IMR-90 (cell line): Measurements from ENCODE around the gene PLEK. TPM values are rescaled to one million over a fixed set of nuclear protein-coding genes. Genes with fewer than 3 reads are reported as not detected.

Experiments used
- ATAC-seq: fragments of 200-7000 bp; cut with Tn5 transposase; 2 replicates; pipeline ENCODE4 v1.9.1; 2020; ENCODE audit warnings: low read depth, mild to moderate bottlenecking, moderate library complexity
- BruUV-seq: library from RNA; stranded (reverse); fragments of 400-500 nt; replicated peaks from 2 replicates; lab custom pipeline; 2021; lab: Mats Ljungman, UMichigan
- CTCF ChIA-PET: fragments of 300-600 bp; formaldehyde crosslinking; extraction: SDS; loops from one replicate; lab custom pipeline; 2021; ENCODE audit warnings: antibody characterized with exemption; lab: Yijun Ruan, JAX
- POLR2A ChIA-PET: fragments of 300-600 bp; sonication (Branson Sonifier 250); formaldehyde crosslinking; loops from one replicate; lab custom pipeline; 2022; ENCODE audit warnings: antibody characterized with exemption; ENCODE audit not compliant: unreplicated experiment; lab: Charles Lee
- DNase-seq: peaks from one replicate; pipeline ENCODE4 v3.0.0; 2013
- H2AFZ ChIP-seq: replicated peaks from 2 replicates; pipeline ENCODE3; 2013; ENCODE audit warnings: low read length, mild to moderate bottlenecking; ENCODE audit not compliant: poor library complexity
- H2AK5ac ChIP-seq: 2 replicates; pipeline ENCODE4 v1.6.1; 2013; ENCODE audit warnings: low read depth, low read length, inconsistent platforms
- H2AK9ac ChIP-seq: replicated peaks from 2 replicates; pipeline ENCODE3; 2013; ENCODE audit warnings: mild to moderate bottlenecking, low read depth, low read length, moderate library complexity; ENCODE audit not compliant: poor library complexity
- H2BK120ac ChIP-seq: 2 replicates; pipeline ENCODE4 v1.6.1; 2013; ENCODE audit warnings: low read depth, low read length, inconsistent platforms
- H2BK15ac ChIP-seq: 3 replicates; pipeline ENCODE4 v1.6.1; 2013; ENCODE audit warnings: low read depth, low read length, inconsistent platforms
- H2BK20ac ChIP-seq: 2 replicates; pipeline ENCODE4 v1.6.1; 2013; ENCODE audit warnings: low read depth, mild to moderate bottlenecking, inconsistent platforms, low read length, moderate library complexity
- H2BK5ac ChIP-seq: 2 replicates; pipeline ENCODE4 v1.6.1; 2013; ENCODE audit warnings: mild to moderate bottlenecking, low read depth, low read length, inconsistent platforms; ENCODE audit not compliant: poor library complexity, severe bottlenecking
- H3K14ac ChIP-seq: replicated peaks from 2 replicates; pipeline ENCODE4 v1.6.1; 2013; ENCODE audit warnings: low read depth, low read length, inconsistent platforms
- H3K18ac ChIP-seq: 2 replicates; pipeline ENCODE4 v1.6.1; 2013; ENCODE audit warnings: low read depth, low read length, control low read depth
- H3K23ac ChIP-seq: 2 replicates; pipeline ENCODE4 v1.6.1; 2013; ENCODE audit warnings: low read depth, low read length, inconsistent platforms
- H3K27ac ChIP-seq: 2 replicates; pipeline ENCODE4 v1.5.1; 2013; ENCODE audit warnings: mild to moderate bottlenecking, control low read depth, low read length; ENCODE audit not compliant: insufficient read depth
- H3K27me3 ChIP-seq: 2 replicates; pipeline ENCODE4 v1.6.1; 2013; ENCODE audit warnings: low read length; ENCODE audit not compliant: control insufficient read depth, insufficient read depth
- H3K36me3 ChIP-seq: 2 replicates; pipeline ENCODE4 v1.6.1; 2013; ENCODE audit warnings: low read length, mixed read lengths; ENCODE audit not compliant: control insufficient read depth, insufficient read depth
- H3K4ac ChIP-seq: 2 replicates; pipeline ENCODE4 v1.6.1; 2013; ENCODE audit warnings: low read depth, low read length, inconsistent platforms
- H3K4me1 ChIP-seq: 2 replicates; pipeline ENCODE4 v1.6.1; 2013; ENCODE audit warnings: low read length, mixed read lengths; ENCODE audit not compliant: control insufficient read depth, insufficient read depth
- H3K4me2 ChIP-seq: 2 replicates; pipeline ENCODE4 v1.6.1; 2013; ENCODE audit warnings: low read depth, mild to moderate bottlenecking, control low read depth, low read length, moderate library complexity
- H3K4me3 ChIP-seq: 2 replicates; pipeline ENCODE4 v1.5.1; 2013; ENCODE audit warnings: low read depth, mild to moderate bottlenecking, control low read depth, low read length, moderate library complexity; ENCODE audit not compliant: insufficient read depth
- H3K56ac ChIP-seq: 2 replicates; pipeline ENCODE4 v1.6.1; 2013; ENCODE audit warnings: low read length, inconsistent platforms; ENCODE audit not compliant: insufficient read depth; ENCODE audit errors: extremely low read depth
- H3K79me1 ChIP-seq, 2 experiments: 2 replicates each; pipeline ENCODE4 v1.6.1; 2013; ENCODE audit warnings: low read length in 2 of 2, inconsistent platforms in 1 of 2, low read depth in 1 of 2
- H3K9ac ChIP-seq: 2 replicates; pipeline ENCODE4 v1.6.1; 2013; ENCODE audit warnings: low read depth, low read length, control low read depth
- H3K9me1 ChIP-seq: 2 replicates; pipeline ENCODE4 v1.6.1; 2013; ENCODE audit warnings: low read length, inconsistent platforms; ENCODE audit not compliant: insufficient read depth
- H3K9me3 ChIP-seq: 2 replicates; pipeline ENCODE4 v1.6.1; 2013; ENCODE audit warnings: low read length; ENCODE audit not compliant: control insufficient read depth, insufficient read depth
- H4K20me1 ChIP-seq: 2 replicates; pipeline ENCODE4 v1.6.1; 2013; ENCODE audit warnings: low read length, inconsistent platforms; ENCODE audit not compliant: insufficient read depth
- H4K5ac ChIP-seq: 2 replicates; pipeline ENCODE4 v1.6.1; 2013; ENCODE audit warnings: mild to moderate bottlenecking, low read depth, low read length, control low read depth
- H4K8ac ChIP-seq, 2 experiments: 2 replicates each; pipeline ENCODE4 v1.6.1; 2013; ENCODE audit warnings: low read depth in 2 of 2, low read length in 2 of 2, control low read depth in 1 of 2, inconsistent platforms in 1 of 2
- H4K91ac ChIP-seq: 2 replicates; pipeline ENCODE4 v1.6.1; 2013; ENCODE audit warnings: low read depth, low read length, inconsistent platforms; ENCODE audit not compliant: insufficient read depth
- MXI1 ChIP-seq: IDR thresholded peaks from 2 replicates; pipeline ENCODE4 v1.6.1; 2012; ENCODE audit warnings: low read depth, mild to moderate bottlenecking, low read length, moderate library complexity, borderline replicate concordance
- NFE2L2 ChIP-seq: fragments of 150-350 bp; IDR thresholded peaks from 2 replicates; pipeline ENCODE4 v1.6.1; 2016; ENCODE audit warnings: low read depth, mild to moderate bottlenecking, low read length
- WGBS, 2 experiments: methylation state at CpG; one replicate each; pipeline versions ENCODE4 v1.1.5 to v1.1.7; 2013; ENCODE audit warnings: missing lambda C conversion rate in 2 of 2; ENCODE audit not compliant: insufficient read length in 1 of 2; ENCODE audit errors: extremely low coverage in 2 of 2; 5-methylcytosine and 5-hydroxymethylcytosine counted together
- dilution Hi-C: fragments of 300-500 bp; cut with HindIII; formaldehyde crosslinking; loops from one replicate; pipeline ENCODE4 v1.14.3; 2018; ENCODE audit warnings: low sequenced_read_pairs; ENCODE audit not compliant: unreplicated experiment
- in situ Hi-C: fragments of 300-500 bp; cut with MboI; formaldehyde crosslinking; loops from 3 replicates; pipeline ENCODE4 v1.14.3; 2019; ENCODE audit warnings: low sequenced_read_pairs, inconsistent platforms, mixed read lengths
- intact Hi-C: fragments of 100-400 bp; cut with micrococcal nuclease; formaldehyde crosslinking; loops from 2 replicates; pipeline ENCODE4 v1.10.0; 2022
- polyA plus RNA-seq, 3 experiments: library from polyadenylated mRNA; depleted of rRNA; stranded (reverse); fragments of >200 nt; gene quantifications; 2 replicates each; pipeline ENCODE4 v1.2.3, GENCODE V29; 2012; ENCODE audit warnings: low replicate concordance in 1 of 3
- total RNA-seq: library from RNA; depleted of rRNA; stranded (reverse); fragments of >200 nt; gene quantifications from 2 replicates; pipeline ENCODE4 v1.2.3, GENCODE V29; 2012

PLEK gene
- total and polyA plus RNA-seq, 2 of the 4 experiments (the other 2 are of a cell fraction): under 0.01 TPM; not detected in 1

- H2BK120ac ChIP-seq: no peak overlapping the region
- H3K27me3 ChIP-seq: peaks cover 24% of the 10 kb centered on the region
- H3K4me2 ChIP-seq: no peak overlapping the region
- H4K8ac ChIP-seq: no peak overlapping the region
- dilution Hi-C loops: no loop called here
- H3K27ac ChIP-seq: no peak overlapping the region
- H3K36me3 ChIP-seq: no peaks in the 10 kb centered on the region
- H2AFZ ChIP-seq: no peak overlapping the region
- BruUV-seq: no TSS peak
- H3K4me3 ChIP-seq: no peak overlapping the region
- H3K14ac ChIP-seq: no peak overlapping the region
- no peak overlapping the region for H2BK5ac ChIP-seq
- no peak overlapping the region for H4K91ac ChIP-seq
- in situ Hi-C loops: no loop called here
- WGBS, 2 experiments: 67% methylated on average over 1 of the region's 4 CpGs; no CpG with 5 or more reads in 1 of the 2 experiments
- H3K9me3 ChIP-seq: peaks cover 3% of the 10 kb centered on the region; the same call in 1 of the 2 replicates
- no peak overlapping the region for H3K4ac ChIP-seq
- H3K23ac ChIP-seq: no peak overlapping the region
- DNase-seq: no peak
- H3K56ac ChIP-seq: no peak overlapping the region
- TF ChIP-seq NFE2L2: no peak
- no peak for TF ChIP-seq MXI1
- H3K9ac ChIP-seq: no peak overlapping the region
- no peak overlapping the region for H2BK15ac ChIP-seq
- H2AK9ac ChIP-seq: no peak overlapping the region
- H2AK5ac ChIP-seq: no peak overlapping the region
- no peak overlapping the region for H3K18ac ChIP-seq
- CTCF ChIA-PET: interaction anchor here (0.9 kb wide), 1 partner anchor 35 kb away, joined by 3 read pairs; no protein-coding TSS in a partner anchor
- POLR2A ChIA-PET: no interaction called here
- H3K9me1 ChIP-seq: no peaks in the 10 kb centered on the region
- no peaks in the 10 kb centered on the region for H3K79me1 ChIP-seq
- H4K5ac ChIP-seq: no peak overlapping the region
- no peaks in the 10 kb centered on the region for H4K20me1 ChIP-seq
- intact Hi-C loops: no loop called here
- no peak; the same call in 1 of the 2 replicates for ATAC-seq
- H2BK20ac ChIP-seq: no peak overlapping the region
- H3K4me1 ChIP-seq: peaks cover 2% of the 10 kb centered on the region; the same call in 1 of the 2 replicates
These were observed 63.0 kb downstream of the PLEK start for GRCh38 chr2:68428126-68428525.
